Ishikawa (cell line): Measurements from ENCODE around the gene TRPM3.

Experiments used
- CEBPB ChIP-seq: IDR thresholded peaks from 2 replicates; pipeline ENCODE4 v1.6.1; 2012
- CREB1 ChIP-seq: IDR thresholded peaks from 2 replicates; pipeline ENCODE4 v1.6.1; 2012; ENCODE audit warnings: low read depth
- EGR1 ChIP-seq: IDR thresholded peaks from 2 replicates; pipeline ENCODE4 v1.6.1; 2012
- EP300 ChIP-seq: IDR thresholded peaks from 2 replicates; pipeline ENCODE4 v1.6.1; 2012; ENCODE audit warnings: borderline replicate concordance
- FOXM1 ChIP-seq: IDR thresholded peaks from 2 replicates; pipeline ENCODE4 v1.6.1; 2012; ENCODE audit warnings: low read depth, borderline replicate concordance
- MAX ChIP-seq: IDR thresholded peaks from 2 replicates; pipeline ENCODE4 v1.6.1; 2012
- NFIC ChIP-seq: IDR thresholded peaks from 2 replicates; pipeline ENCODE4 v1.6.1; 2012
- RAD21 ChIP-seq: IDR thresholded peaks from 2 replicates; pipeline ENCODE4 v1.6.1; 2012; ENCODE audit warnings: low read depth
- REST ChIP-seq: IDR thresholded peaks from 2 replicates; pipeline ENCODE4 v1.6.1; 2012; ENCODE audit warnings: low read depth, mild to moderate bottlenecking
- TAF1 ChIP-seq: IDR thresholded peaks from 2 replicates; pipeline ENCODE4 v1.6.1; 2012; ENCODE audit warnings: low read depth, mild to moderate bottlenecking
- TCF12 ChIP-seq: IDR thresholded peaks from 2 replicates; pipeline ENCODE4 v1.6.1; 2012; ENCODE audit warnings: low read depth
- TEAD4 ChIP-seq: IDR thresholded peaks from 2 replicates; pipeline ENCODE4 v1.6.1; 2012
- USF1 ChIP-seq: IDR thresholded peaks from 2 replicates; pipeline ENCODE4 v1.6.1; 2012
- YY1 ChIP-seq: IDR thresholded peaks from 2 replicates; pipeline ENCODE4 v1.6.1; 2012; ENCODE audit warnings: low read depth
- ZBTB7A ChIP-seq: IDR thresholded peaks from 2 replicates; pipeline ENCODE4 v1.6.1; 2012; ENCODE audit warnings: low read depth

The TRPM3 gene

GRCh38 chr9:70683841-70684240 is 437.6 kb downstream of the TRPM3 start:
- TF ChIP-seq FOXM1 = no peak
- TF ChIP-seq REST = no peak
- no peak for TF ChIP-seq YY1

- TF ChIP-seq MAX (no peak), FOXM1 (no peak), EGR1 (no peak), TEAD4 (no peak), TAF1 (no peak), CREB1 (no peak), ZBTB7A (no peak), CEBPB (no peak), USF1 (no peak)
Measured at GRCh38 chr9:70682298-70682697, 439.1 kb downstream of the TRPM3 start.

- no peak for TF ChIP-seq ZBTB7A
- TF ChIP-seq FOXM1 = no peak
- no peak for TF ChIP-seq MAX
- no peak for TF ChIP-seq EP300
- no peak for TF ChIP-seq EGR1
- TF ChIP-seq CREB1 = no peak
- no peak for TF ChIP-seq TAF1
- TF ChIP-seq YY1 = no peak
- TF ChIP-seq TCF12 = no peak
- no peak for TF ChIP-seq REST
- TF ChIP-seq CEBPB = no peak
- no peak for TF ChIP-seq RAD21
- TF ChIP-seq NFIC = no peak
- TF ChIP-seq USF1 = no peak
- no peak for TF ChIP-seq TEAD4
Measured at GRCh38 chr9:70679845-70680244, 441.6 kb downstream of the TRPM3 start.

- TF ChIP-seq YY1 = no peak
- no peak for TF ChIP-seq CREB1
Measured at GRCh38 chr9:70678153-70678552, 443.3 kb downstream of the TRPM3 start.

- TF ChIP-seq YY1 (no peak), NFIC (no peak), FOXM1 (no peak), TAF1 (no peak), ZBTB7A (no peak), TCF12 (no peak), TEAD4 (no peak), CEBPB (no peak), EP300 (no peak), REST (no peak), EGR1 (no peak), MAX (no peak), CREB1 (no peak), USF1 (no peak), RAD21 (no peak)
Measured at GRCh38 chr9:70677055-70677735, 444.2 kb downstream of the TRPM3 start.
